OCI-LY1 (cell line): Measurements from ENCODE around the gene CYB5D1.

Experiments used
- EZH2 ChIP-seq: fragments of 200-600 bp; sonication (generic), shearing (Covaris generic); IDR thresholded peaks from 2 replicates; pipeline ENCODE4 v1.8.0; 2017; ENCODE audit warnings: borderline replicate concordance, mixed run types, mild to moderate bottlenecking, antibody characterized with exemption, low read length, moderate library complexity, mixed read lengths
- TF ChIP-seq, protein P1 (sequence below): fragments of 200-600 bp; sonication (generic), shearing (Covaris generic); IDR thresholded peaks from 2 replicates; pipeline ENCODE4 v1.5.1; 2017; ENCODE audit warnings: mild to moderate bottlenecking, antibody characterized with exemption, low read length, moderate library complexity, mixed read lengths

GRCh38 chr17:7823581-7824001, 34.2 kb upstream of the CYB5D1 start:
- TF ChIP-seq, protein P1, sequence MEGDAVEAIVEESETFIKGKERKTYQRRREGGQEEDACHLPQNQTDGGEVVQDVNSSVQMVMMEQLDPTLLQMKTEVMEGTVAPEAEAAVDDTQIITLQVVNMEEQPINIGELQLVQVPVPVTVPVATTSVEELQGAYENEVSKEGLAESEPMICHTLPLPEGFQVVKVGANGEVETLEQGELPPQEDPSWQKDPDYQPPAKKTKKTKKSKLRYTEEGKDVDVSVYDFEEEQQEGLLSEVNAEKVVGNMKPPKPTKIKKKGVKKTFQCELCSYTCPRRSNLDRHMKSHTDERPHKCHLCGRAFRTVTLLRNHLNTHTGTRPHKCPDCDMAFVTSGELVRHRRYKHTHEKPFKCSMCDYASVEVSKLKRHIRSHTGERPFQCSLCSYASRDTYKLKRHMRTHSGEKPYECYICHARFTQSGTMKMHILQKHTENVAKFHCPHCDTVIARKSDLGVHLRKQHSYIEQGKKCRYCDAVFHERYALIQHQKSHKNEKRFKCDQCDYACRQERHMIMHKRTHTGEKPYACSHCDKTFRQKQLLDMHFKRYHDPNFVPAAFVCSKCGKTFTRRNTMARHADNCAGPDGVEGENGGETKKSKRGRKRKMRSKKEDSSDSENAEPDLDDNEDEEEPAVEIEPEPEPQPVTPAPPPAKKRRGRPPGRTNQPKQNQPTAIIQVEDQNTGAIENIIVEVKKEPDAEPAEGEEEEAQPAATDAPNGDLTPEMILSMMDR: no peak
- TF ChIP-seq EZH2: no peak
